Fibroblast of lung (primary cell): ENCODE measurements around the gene LSM2. TPM values are rescaled to one million over a fixed set of nuclear protein-coding genes. Genes with fewer than 3 reads are reported as not detected.
"Not testable (repeated sequence)": the region's sequence is repeated elsewhere in the genome, so short reads cannot be mapped to it uniquely, and the experiment has no call there.

Experiments used
- DNase-seq, 2 donors: peaks; one replicate each; pipeline versions ENCODE4 v3.0.0 to v3.0.0-alpha.2; 2010; ENCODE audit warnings: low read depth in 2 of 2
- H2AFZ ChIP-seq: 2 replicates; pipeline ENCODE4 v1.5.1; 2012; ENCODE audit warnings: low read length, control low read depth, inconsistent platforms
- H3K27ac ChIP-seq: 2 replicates; pipeline ENCODE4 v1.5.1; 2011; ENCODE audit warnings: low read length, control low read depth; ENCODE audit not compliant: insufficient read depth
- H3K27me3 ChIP-seq: 2 replicates; pipeline ENCODE4 v1.5.1; 2011; ENCODE audit warnings: mild to moderate bottlenecking, low read length; ENCODE audit not compliant: control insufficient read depth, insufficient read depth
- H3K36me3 ChIP-seq: 2 replicates; pipeline ENCODE4 v1.5.1; 2011; ENCODE audit warnings: low read length; ENCODE audit not compliant: control insufficient read depth, insufficient read depth
- H3K4me1 ChIP-seq: 2 replicates; pipeline ENCODE4 v1.5.1; 2011; ENCODE audit warnings: low read length; ENCODE audit not compliant: control insufficient read depth, insufficient read depth; ENCODE audit errors: extremely low read depth
- H3K4me2 ChIP-seq: 2 replicates; pipeline ENCODE4 v1.5.1; 2011; ENCODE audit warnings: low read length, control low read depth; ENCODE audit not compliant: insufficient read depth; ENCODE audit errors: extremely low read depth
- H3K4me3 ChIP-seq, 4 experiments: fragments of 200-600 bp in 1 of 4; sonication (generic) in 1 of 4; replicated peaks in 1 of 4; 2 replicates each; pipeline ENCODE4 v1.5.1; 2011 to 2016; ENCODE audit warnings: low read length in 4 of 4, low read depth in 3 of 4, mild to moderate bottlenecking in 3 of 4, control low read depth in 2 of 4, inconsistent platforms in 1 of 4, mixed read lengths in 1 of 4; ENCODE audit not compliant: insufficient read depth in 1 of 4; ENCODE audit errors: control extremely low read depth in 1 of 4
- H3K79me2 ChIP-seq: 2 replicates; pipeline ENCODE4 v1.5.1; 2012; ENCODE audit warnings: mild to moderate bottlenecking, low read length, inconsistent platforms; ENCODE audit not compliant: control insufficient read depth, insufficient read depth
- H3K9ac ChIP-seq: 2 replicates; pipeline ENCODE4 v1.5.1; 2011; ENCODE audit warnings: mild to moderate bottlenecking, low read length, control low read depth; ENCODE audit not compliant: insufficient read depth
- H3K9me3 ChIP-seq: 2 replicates; pipeline ENCODE4 v1.5.1; 2012; ENCODE audit warnings: low read depth, low read length; ENCODE audit not compliant: control insufficient read depth, insufficient read depth
- H4K20me1 ChIP-seq: 2 replicates; pipeline ENCODE4 v1.5.1; 2011; ENCODE audit warnings: low read length; ENCODE audit not compliant: control insufficient read depth, insufficient read depth; ENCODE audit errors: extremely low read depth
- EZH2 ChIP-seq: IDR thresholded peaks from 2 replicates; pipeline ENCODE4 v1.5.1; 2012; ENCODE audit warnings: low read length, control low read depth, mild to moderate bottlenecking; ENCODE audit errors: missing control alignments
- polyA plus RNA-seq, 2 donors: library from polyadenylated mRNA; depleted of rRNA in 1 of 2; stranded (reverse) in 1 of 2; unstranded in 1 of 2; fragments of >200 nt; gene quantifications; 2 replicates each; pipeline ENCODE4 v1.2.1, GENCODE V29; 2011 to 2012; ENCODE audit warnings: missing spikeins in 1 of 2
- total RNA-seq: library from RNA; depleted of rRNA; stranded (reverse); fragments of >200 nt; gene quantifications from 2 replicates; pipeline ENCODE4 v1.2.1, GENCODE V29; 2014
- TF ChIP-seq, protein P1 (sequence below), 2 donors: IDR thresholded peaks in 1 of 2; conservative IDR thresholded peaks in 1 of 2; 1 replicate in 1 of 2; 2 replicates in 1 of 2; pipeline ENCODE4 v1.5.1; 2011 to 2012; ENCODE audit warnings: low read length in 2 of 2, control low read depth in 1 of 2, inconsistent platforms in 1 of 2, low read depth in 1 of 2, mild to moderate bottlenecking in 1 of 2

LSM2 gene
- total and polyA plus RNA-seq, 2 donors (not counting 1 experiment from before 2014, with no cell fraction given), result 24.3 to 34.7 TPM

DNA sequence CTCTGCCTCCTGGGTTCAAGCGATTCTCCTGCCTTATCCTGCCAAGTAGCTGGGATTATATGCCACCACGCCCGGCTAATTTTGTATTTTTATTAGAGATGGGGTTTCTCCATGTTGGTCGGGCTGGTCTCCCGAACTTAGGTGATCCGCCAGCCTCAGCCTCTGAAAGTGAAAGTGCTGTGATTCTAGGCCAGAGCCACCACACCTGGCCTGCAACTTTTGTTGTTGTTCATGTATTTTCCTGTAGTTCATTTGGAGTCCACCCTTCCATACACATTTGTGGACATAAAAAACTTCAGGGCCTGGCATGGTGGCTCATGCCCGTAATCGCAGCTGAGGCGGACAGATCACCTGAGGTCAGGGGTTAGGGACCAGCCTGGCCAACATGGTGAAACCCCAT, 35.3 kb upstream of the LSM2 start:
- DNase-seq, result no peak
- no peaks in the 10 kb centered on the region for H3K27me3 ChIP-seq
- no peak overlapping the region for H3K4me2 ChIP-seq
- no peak overlapping the region for H3K9ac ChIP-seq
- peaks cover 11% of the 10 kb centered on the region for H3K4me1 ChIP-seq
- H2AFZ ChIP-seq, result no peak overlapping the region
- peaks cover 19% of the 10 kb centered on the region for H3K79me2 ChIP-seq
- H4K20me1 ChIP-seq, result peaks cover 6% of the 10 kb centered on the region
- H3K36me3 ChIP-seq, result peaks cover 15% of the 10 kb centered on the region
- no peak for TF ChIP-seq EZH2
- TF ChIP-seq, protein P1, sequence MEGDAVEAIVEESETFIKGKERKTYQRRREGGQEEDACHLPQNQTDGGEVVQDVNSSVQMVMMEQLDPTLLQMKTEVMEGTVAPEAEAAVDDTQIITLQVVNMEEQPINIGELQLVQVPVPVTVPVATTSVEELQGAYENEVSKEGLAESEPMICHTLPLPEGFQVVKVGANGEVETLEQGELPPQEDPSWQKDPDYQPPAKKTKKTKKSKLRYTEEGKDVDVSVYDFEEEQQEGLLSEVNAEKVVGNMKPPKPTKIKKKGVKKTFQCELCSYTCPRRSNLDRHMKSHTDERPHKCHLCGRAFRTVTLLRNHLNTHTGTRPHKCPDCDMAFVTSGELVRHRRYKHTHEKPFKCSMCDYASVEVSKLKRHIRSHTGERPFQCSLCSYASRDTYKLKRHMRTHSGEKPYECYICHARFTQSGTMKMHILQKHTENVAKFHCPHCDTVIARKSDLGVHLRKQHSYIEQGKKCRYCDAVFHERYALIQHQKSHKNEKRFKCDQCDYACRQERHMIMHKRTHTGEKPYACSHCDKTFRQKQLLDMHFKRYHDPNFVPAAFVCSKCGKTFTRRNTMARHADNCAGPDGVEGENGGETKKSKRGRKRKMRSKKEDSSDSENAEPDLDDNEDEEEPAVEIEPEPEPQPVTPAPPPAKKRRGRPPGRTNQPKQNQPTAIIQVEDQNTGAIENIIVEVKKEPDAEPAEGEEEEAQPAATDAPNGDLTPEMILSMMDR (conservative IDR thresholded peaks at IDR 0.05 in 1 of 2, IDR thresholded peaks at IDR 0.05 in 1 of 2; ENCODE audit: low read depth in 1 of 2, low read length in 2 of 2), result no peak
- H3K4me3 ChIP-seq, result no peak overlapping the region
- no peaks in the 10 kb centered on the region for H3K9me3 ChIP-seq
- H3K27ac ChIP-seq, result no peak overlapping the region

DNA sequence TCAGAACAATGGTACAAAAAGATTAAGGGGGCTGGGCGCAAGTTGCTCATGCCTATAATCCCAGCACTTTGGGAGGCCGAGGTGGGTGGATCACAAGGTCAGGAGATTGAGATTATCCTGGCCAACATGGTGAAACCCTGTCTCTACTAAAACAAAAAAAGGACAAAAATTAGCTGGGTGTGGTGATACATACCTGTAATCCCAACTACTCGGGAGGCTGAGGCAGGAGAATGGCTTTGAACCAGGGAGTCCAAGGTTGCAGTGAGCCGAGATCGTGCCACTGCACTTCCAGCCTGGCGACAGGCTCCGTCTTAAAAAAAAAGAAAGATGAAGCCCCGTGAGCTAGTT, 33.0 kb upstream of the LSM2 start:
- H2AFZ ChIP-seq, H3K9ac ChIP-seq, H3K9me3 ChIP-seq, H3K27ac ChIP-seq, H3K4me3 ChIP-seq, H4K20me1 ChIP-seq, DNase-seq, H3K27me3 ChIP-seq: not testable (repeated sequence)
- Histone ChIP-seq H3K36me3 (peaks cover 18% of the 10 kb centered on the region), H3K4me2 (peak overlapping the region; percentile 5), H3K4me1 (peaks cover 15% of the 10 kb centered on the region), H3K79me2 (peaks cover 41% of the 10 kb centered on the region)

DNA sequence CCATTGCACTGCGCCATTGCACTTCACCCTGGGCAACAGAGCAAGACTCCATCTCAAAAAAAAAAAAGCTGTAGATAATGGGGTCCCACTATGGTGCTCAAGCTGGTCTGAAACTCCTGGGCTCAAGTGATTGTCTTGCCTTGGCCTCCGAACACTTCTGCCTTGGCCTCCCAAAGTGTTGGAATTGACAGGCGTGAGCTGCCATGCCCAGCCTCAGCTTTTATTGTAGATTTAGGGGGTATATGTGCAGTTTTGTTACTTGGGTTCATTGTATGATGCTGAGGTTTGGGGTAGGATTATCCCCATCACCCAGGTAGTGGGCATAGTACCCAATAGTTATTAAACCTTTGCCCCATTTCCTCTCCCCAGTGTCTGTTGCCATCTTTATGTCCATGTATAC, 32.2 kb upstream of the LSM2 start:
- Histone ChIP-seq H3K4me2 (peak overlapping the region; percentile 5), H3K9me3 (no peaks in the 10 kb centered on the region), H3K4me1 (peaks cover 15% of the 10 kb centered on the region), H3K79me2 (peaks cover 42% of the 10 kb centered on the region), H2AFZ (no peak overlapping the region), H4K20me1 (peaks cover 6% of the 10 kb centered on the region), H3K27me3 (no peaks in the 10 kb centered on the region), H3K4me3 (peak overlapping the region in 1 of 4 experiments; percentile 1), H3K9ac (no peak overlapping the region), H3K27ac (no peak overlapping the region), H3K36me3 (peaks cover 18% of the 10 kb centered on the region)
- DNase-seq, result no peak
- TF ChIP-seq EZH2, result no peak
- TF ChIP-seq, protein P1 (conservative IDR thresholded peaks at IDR 0.05 in 1 of 2, IDR thresholded peaks at IDR 0.05 in 1 of 2; ENCODE audit: low read depth in 1 of 2, low read length in 2 of 2), result no peak

DNA sequence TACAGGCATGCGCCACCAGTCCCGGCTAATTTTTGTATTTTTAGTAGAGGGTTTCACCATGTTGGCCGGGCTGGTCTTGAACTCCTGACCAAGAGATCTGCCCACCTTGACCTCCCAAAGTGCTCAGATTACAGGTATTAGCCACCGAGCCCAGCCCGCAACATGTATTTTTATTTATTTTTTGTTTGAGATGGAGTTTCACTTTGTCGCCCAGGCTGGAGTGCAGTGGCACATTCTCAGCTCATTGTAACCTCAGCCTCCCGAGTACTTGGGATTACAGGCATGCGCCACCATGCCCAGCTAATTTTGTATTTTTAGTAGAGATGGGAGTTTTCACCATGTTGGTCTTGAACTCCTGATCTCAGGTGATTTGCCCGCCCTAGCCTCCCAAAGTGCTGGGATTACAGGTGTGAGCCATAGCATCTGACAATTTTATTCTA, 31.4 kb upstream of the LSM2 start:
- not testable (repeated sequence) for H3K27ac ChIP-seq, H3K9me3 ChIP-seq, H4K20me1 ChIP-seq, H3K9ac ChIP-seq, DNase-seq, H3K27me3 ChIP-seq, H2AFZ ChIP-seq
- H3K4me1 ChIP-seq, result peaks cover 15% of the 10 kb centered on the region
- H3K4me3 ChIP-seq, result peak overlapping the region; percentile 70 to 97 (median 74)
- peak overlapping the region; percentile 81 for H3K4me2 ChIP-seq
- H3K79me2 ChIP-seq, result peaks cover 42% of the 10 kb centered on the region
- H3K36me3 ChIP-seq, result peaks cover 18% of the 10 kb centered on the region
